GM12875 (cell line): Measurements from ENCODE around the gene SVIL.

ENCODE experiments used
- H3K4me3 ChIP-seq: one replicate; pipeline ENCODE4 v1.5.1; 2011; ENCODE audit warnings: low read depth, low read length, control low read depth
- CTCF ChIP-seq: IDR thresholded peaks from 2 replicates; pipeline ENCODE4 v1.5.1; 2011; ENCODE audit warnings: low read depth, mild to moderate bottlenecking, control low read depth, inconsistent platforms, low read length, moderate library complexity, borderline replicate concordance; ENCODE audit not compliant: insufficient read depth

SVIL gene

GRCh38 chr10:29529146-29529545 is 105.6 kb downstream of the SVIL start:
- no peak for TF ChIP-seq CTCF

GRCh38 chr10:29525762-29526161 is 109.0 kb downstream of the SVIL start:
- no peak overlapping the region for H3K4me3 ChIP-seq
- TF ChIP-seq CTCF, result no peak

More at GRCh38 chr10:29529146-29529545, 105.6 kb downstream of the SVIL start:
- H3K4me3 ChIP-seq, result no peak overlapping the region

GRCh38 chr10:29524720-29525119 is 110.1 kb downstream of the SVIL start:
- H3K4me3 ChIP-seq, result no peak overlapping the region
- no peak for TF ChIP-seq CTCF

- no peak for TF ChIP-seq CTCF
- H3K4me3 ChIP-seq, result no peak overlapping the region
These were observed 110.5 kb downstream of the SVIL start for GRCh38 chr10:29524294-29524693.

- H3K4me3 ChIP-seq, result no peak overlapping the region
- TF ChIP-seq CTCF, result no peak
These were observed 111.9 kb downstream of the SVIL start for GRCh38 chr10:29522918-29523317.

- no peak for TF ChIP-seq CTCF
These were observed 112.5 kb downstream of the SVIL start for GRCh38 chr10:29522061-29522855.

GRCh38 chr10:29519659-29520058 is 115.1 kb downstream of the SVIL start:
- H3K4me3 ChIP-seq, result no peak overlapping the region
- TF ChIP-seq CTCF, result no peak

More at GRCh38 chr10:29522061-29522855, 112.5 kb downstream of the SVIL start:
- H3K4me3 ChIP-seq, result no peak overlapping the region
